NCI-H146 (cell line): ENCODE measurements around the gene SORCS2.
A peak's percentile ranks its signal among the peaks of the same experiment; 100 is the strongest.

ENCODE experiments used
- DNase-seq: peaks from one replicate; lab custom pipeline; 2025; lab: John Stamatoyannopoulos, UW

The SORCS2 gene

DNA sequence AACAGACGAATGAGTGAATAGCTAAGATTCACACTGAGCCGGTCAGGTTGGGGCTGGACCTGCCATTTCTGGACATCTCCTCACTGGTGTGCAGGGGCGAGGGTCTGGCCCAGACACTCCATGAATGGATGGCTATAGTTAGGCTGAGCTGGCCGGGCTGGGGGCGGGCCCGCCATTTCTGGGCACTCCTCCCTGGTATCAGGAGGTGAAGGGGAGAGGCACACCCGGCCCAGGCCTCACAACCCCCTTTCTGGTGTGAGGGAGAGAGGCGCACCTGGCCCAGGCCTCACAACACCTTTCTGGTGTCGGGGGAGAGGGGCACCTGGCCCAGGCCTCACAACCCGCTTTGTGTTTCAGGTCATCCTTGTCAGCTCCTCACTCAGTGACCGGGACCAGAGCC is 445.6 kb downstream of the SORCS2 start:
- no peak for DNase-seq

GRCh38 chr4:7638489-7638888 is 446.2 kb downstream of the SORCS2 start:
- DNase-seq = no peak

GRCh38 chr4:7638984-7639789 is 446.8 kb downstream of the SORCS2 start:
- no peak for DNase-seq

- DNase-seq = no peak
These were observed 447.8 kb downstream of the SORCS2 start for GRCh38 chr4:7640136-7640535.

DNA sequence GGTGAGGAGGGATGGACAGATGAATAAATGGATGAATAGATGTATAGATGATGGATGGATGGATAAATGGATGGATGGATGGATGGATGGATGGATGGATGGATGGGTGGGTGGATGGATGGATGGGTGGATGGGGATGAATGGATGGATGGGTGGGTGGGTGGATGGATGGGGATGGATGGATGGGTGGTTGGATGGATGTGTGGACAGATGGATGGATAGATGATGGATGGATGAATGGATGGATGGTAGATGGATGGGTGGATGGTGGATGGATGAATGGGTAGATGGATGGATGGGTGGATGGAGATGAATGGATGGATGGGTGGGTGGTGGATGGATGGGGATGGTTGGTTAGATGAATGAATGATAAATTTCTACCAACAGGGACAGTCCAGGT is 449.4 kb downstream of the SORCS2 start:
- no peak for DNase-seq

DNA sequence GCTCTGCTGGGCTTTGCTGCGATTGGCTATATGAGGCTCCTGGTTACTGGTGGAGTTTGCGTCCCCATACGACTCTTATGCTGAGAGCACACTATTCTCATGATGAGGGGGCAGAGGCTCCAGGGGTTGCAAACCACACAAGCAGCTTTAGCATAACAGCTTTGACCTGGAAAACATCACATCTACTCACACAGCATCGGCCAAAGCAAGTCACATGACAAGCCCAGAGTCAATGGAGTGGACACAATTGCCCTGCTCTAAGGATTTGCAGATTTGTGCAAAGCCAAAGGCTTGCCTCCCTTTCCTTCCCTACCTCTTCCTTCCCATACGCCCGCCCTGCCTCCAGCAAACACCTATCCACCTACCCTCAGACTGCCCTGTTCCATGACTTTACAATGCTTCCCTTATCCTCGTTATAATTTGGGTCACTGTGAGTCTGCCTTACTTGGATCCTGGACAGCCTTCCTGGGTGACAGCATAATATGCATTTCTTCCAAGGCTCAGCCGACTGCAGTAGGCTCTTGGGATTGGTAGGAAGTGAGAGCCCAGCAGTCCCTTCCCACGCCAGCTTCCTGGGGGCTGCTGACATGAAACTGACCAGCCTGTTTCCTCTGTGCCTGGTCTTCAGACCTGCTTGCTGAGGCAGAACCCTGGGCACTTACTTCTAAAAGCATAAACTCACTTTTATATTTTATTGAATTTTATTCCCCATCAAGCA is 450.6 kb downstream of the SORCS2 start:
- no peak for DNase-seq

DNA sequence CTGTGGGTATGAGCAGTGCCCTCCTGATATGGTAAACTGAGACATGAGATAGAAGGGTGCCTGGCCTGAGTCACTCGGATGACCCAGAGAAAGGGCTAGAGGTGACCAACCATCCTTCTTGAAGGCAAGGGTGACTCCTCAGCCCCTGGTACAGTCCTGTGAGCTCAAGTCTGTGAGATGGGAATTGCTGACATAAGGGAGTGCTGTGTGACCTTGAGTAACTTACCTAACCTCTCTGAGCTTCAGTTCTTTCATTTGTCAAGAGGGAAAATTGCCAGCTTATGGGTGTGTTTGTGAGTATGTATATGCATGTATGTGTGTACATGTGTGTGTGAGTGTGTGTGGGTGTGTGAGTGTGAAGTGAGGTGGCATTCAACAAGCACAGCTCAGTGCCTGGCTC is 452.8 kb downstream of the SORCS2 start:
- no peak for DNase-seq

- DNase-seq = peak; percentile 32
These were observed 453.6 kb downstream of the SORCS2 start for GRCh38 chr4:7645956-7646355.

DNA sequence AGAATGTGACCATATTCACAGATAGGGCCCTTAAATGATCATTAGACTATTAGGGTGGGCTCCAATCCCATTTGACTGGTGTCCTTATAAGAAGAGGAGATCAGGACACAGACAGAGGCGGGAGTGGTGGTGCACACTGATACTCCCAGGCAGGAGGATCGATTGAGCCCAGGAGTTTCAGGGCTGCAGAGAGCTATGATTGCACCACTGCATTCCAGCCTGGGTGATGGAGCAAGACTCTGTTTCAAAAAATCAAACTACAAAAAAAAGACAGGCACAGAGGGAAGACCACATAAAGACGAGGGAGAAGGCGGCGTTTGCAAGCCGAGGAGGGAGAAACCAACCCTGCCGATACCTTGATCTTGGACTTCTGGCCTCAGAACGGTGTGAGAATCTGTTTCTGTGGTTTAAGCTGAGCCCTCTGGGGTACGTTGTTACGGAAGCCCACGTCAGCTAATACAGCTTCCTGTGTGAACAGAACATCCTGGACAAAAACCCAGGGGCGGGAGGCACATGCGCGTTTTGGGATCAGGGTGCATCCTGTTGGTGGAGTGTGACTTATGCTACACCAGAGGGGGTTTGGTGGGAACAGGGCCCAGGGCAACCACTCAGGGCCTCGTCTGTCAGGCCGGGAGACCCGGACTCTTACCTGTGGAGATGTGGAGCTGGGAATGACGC is 454.2 kb downstream of the SORCS2 start:
- DNase-seq = no peak

- no peak for DNase-seq
These were observed 454.8 kb downstream of the SORCS2 start for GRCh38 chr4:7647186-7647585.

- DNase-seq = no peak
These were observed 455.5 kb downstream of the SORCS2 start for GRCh38 chr4:7647600-7648543.

- no peak for DNase-seq
These were observed 456.4 kb downstream of the SORCS2 start for GRCh38 chr4:7648544-7649395.

DNA sequence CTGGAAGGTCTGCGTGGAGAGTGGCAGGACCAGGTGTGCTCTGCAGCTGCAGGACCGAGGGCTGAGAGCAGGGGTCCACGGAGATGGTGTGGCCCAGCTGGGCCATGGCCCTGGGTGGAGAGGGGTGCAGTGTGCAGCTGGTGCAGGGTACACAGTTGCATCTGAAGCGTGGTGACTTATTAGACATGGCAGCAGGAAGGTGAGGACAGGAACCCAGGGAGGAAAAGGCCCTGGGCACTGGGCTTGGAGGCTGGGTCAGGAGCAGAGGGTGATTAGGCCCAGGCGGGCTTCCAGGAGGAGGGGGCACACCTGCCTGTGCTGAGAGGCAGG is 457.0 kb downstream of the SORCS2 start:
- no peak for DNase-seq

DNA sequence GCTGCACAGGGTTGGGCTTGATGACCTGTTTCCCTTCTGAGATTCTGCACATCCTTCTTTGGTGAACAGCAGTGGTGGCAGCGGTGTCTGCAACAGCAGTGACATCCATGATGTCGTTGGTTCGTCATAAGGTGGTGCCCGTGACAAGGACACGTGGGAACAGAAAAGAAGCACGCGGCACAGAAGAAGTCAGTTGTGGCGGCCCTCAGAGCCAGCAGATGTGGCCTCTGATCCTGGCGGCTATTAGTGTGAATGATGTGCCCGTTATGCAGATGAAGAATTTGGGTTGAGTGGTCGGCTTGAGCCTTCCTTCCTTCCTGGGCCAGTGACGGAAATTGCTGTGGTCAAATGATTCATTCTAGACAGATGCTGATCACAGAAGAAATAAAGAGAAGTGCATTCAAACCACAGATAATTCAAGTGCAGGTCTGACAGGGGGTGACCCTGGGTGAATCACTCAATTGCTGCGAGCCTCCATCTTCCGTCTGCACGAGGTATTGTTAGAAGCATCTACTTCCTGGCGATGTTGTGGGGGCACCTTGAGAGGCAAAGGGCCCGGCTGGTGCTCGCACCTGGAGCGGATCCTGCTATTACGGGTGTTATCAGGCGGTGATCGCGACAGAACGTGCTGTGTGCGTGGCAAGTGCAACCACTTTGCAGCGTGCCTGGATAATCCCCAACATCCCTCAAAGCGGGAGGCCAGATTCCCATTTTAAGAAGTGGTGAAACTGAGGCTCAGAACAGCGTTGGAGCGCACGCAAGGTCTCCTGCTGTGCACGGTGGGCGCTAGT is 457.6 kb downstream of the SORCS2 start:
- DNase-seq = no peak

- DNase-seq = no peak
These were observed 458.5 kb downstream of the SORCS2 start for GRCh38 chr4:7650606-7651385.

- DNase-seq = no peak
These were observed 459.2 kb downstream of the SORCS2 start for GRCh38 chr4:7651461-7651921.

DNA sequence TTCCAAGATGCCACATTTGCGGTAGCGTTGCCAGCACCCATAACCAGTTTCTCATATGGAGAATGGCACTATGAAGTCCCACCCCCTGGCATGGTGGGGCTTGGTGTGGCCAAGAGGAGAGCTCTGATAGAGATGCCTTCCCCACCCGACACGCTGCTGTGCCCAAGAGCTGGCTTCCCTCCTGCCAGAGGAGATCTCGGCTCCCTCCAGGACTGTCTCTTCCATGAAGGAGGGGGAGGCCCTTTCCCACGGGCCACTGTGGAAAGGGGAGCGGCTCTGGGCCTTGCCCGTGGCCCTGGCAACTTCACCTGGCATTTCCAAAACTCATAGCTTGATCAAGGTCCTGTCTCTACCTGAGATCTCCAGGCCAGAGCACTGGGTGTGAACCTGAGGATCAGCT is 459.7 kb downstream of the SORCS2 start:
- no peak for DNase-seq

DNA sequence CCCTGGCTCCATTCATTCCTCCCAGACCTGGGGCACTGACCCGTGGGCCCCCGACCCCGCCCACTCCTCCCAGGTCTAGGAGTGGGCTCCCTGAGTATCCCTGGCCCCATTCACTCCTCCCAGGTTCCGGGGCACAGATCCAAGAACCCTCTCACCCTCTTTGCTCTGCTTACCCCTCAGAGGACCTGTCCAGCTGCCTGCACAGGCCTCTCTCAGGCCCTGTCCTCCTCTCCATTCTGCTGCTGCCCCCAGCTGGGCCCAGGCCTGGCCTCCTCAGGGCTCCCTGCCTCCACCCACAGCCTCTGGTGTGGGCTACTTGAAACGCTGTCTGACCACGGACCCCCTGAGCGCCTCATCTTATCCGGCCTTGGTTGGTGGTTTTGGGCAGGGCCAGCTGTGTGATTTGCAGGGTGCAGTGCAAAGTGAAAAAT is 460.1 kb downstream of the SORCS2 start:
- DNase-seq = no peak

- no peak for DNase-seq
These were observed 460.6 kb downstream of the SORCS2 start for GRCh38 chr4:7652906-7653305.
